Activated naive CD4-positive, alpha-beta T cell treated with anti-CD3 and anti-CD28 coated beads, Interleukin-2, amount 10 ng/mL, durations not matched to agents 7 days and 5 days (primary cell): ENCODE measurements around the gene PAFAH1B1.
"Not testable (repeated sequence)": the region's sequence is repeated elsewhere in the genome, so short reads cannot be mapped to it uniquely, and the experiment has no call there.

ENCODE experiments used
- CTCF ChIA-PET: fragments of 350-600 bp; sonication (Branson Sonifier 250); formaldehyde crosslinking; loops from one replicate; lab custom pipeline; 2021; ENCODE audit warnings: antibody characterized with exemption; lab: Charles Lee
- DNase-seq: peaks from one replicate; pipeline ENCODE4 v3.0.0-alpha.2; 2020
- H3K27ac Mint-ChIP-seq: one replicate; pipeline ENCODE4 v1.8.0; 2021; ENCODE audit warnings: mild to moderate bottlenecking, moderate library complexity, mixed read lengths
- H3K27me3 Mint-ChIP-seq: one replicate; pipeline ENCODE4 v1.8.0; 2021; ENCODE audit warnings: mild to moderate bottlenecking, mixed read lengths
- H3K36me3 Mint-ChIP-seq: one replicate; pipeline ENCODE4 v1.8.0; 2021; ENCODE audit warnings: mixed read lengths
- H3K4me1 Mint-ChIP-seq: one replicate; pipeline ENCODE4 v1.8.0; 2021; ENCODE audit warnings: mixed read lengths
- H3K4me3 Mint-ChIP-seq: one replicate; pipeline ENCODE4 v1.8.0; 2021; ENCODE audit warnings: mild to moderate bottlenecking, moderate library complexity, mixed read lengths
- H3K9me3 Mint-ChIP-seq: one replicate; pipeline ENCODE4 v1.8.0; 2021; ENCODE audit warnings: mixed read lengths

PAFAH1B1 gene

GRCh38 chr17:2610195-2611175 lies 17.0 kb downstream of the PAFAH1B1 start:
- H3K27ac Mint-ChIP-seq, result no peak overlapping the region
- H3K27me3 Mint-ChIP-seq, result no peaks in the 10 kb centered on the region
- H3K4me3 Mint-ChIP-seq, result no peak overlapping the region
- H3K36me3 Mint-ChIP-seq, result peaks cover 8% of the 10 kb centered on the region
- H3K9me3 Mint-ChIP-seq, result no peaks in the 10 kb centered on the region
- CTCF ChIA-PET, result no interaction called here
- DNase-seq, result no peak
- peaks cover 29% of the 10 kb centered on the region for H3K4me1 Mint-ChIP-seq

GRCh38 chr17:2611627-2612026 lies 18.2 kb downstream of the PAFAH1B1 start:
- DNase-seq, result no peak
- Mint-ChIP-seq H3K36me3 (peaks cover 14% of the 10 kb centered on the region), H3K4me3 (no peak overlapping the region), H3K4me1 (peaks cover 21% of the 10 kb centered on the region), H3K27me3 (no peaks in the 10 kb centered on the region), H3K9me3 (no peaks in the 10 kb centered on the region), H3K27ac (no peak overlapping the region)
- CTCF ChIA-PET, result no interaction called here

- no peak overlapping the region for H3K4me3 Mint-ChIP-seq
- peak overlapping the region; percentile 55 for H3K27ac Mint-ChIP-seq
- DNase-seq, result no peak
- peaks cover 19% of the 10 kb centered on the region for H3K36me3 Mint-ChIP-seq
- no peaks in the 10 kb centered on the region for H3K9me3 Mint-ChIP-seq
- CTCF ChIA-PET, result interaction anchor here (0.6 kb wide), 1 partner anchor 1057 kb away, joined by 3 read pairs; no protein-coding TSS in a partner anchor
- peaks cover 21% of the 10 kb centered on the region for H3K4me1 Mint-ChIP-seq
- H3K27me3 Mint-ChIP-seq, result no peaks in the 10 kb centered on the region
Measured at GRCh38 chr17:2612630-2613029, 19.2 kb downstream of the PAFAH1B1 start.

GRCh38 chr17:2613089-2613808 lies 19.8 kb downstream of the PAFAH1B1 start:
- Mint-ChIP-seq H3K9me3 (no peaks in the 10 kb centered on the region), H3K27ac (no peak overlapping the region), H3K36me3 (peaks cover 20% of the 10 kb centered on the region), H3K4me3 (no peak overlapping the region), H3K27me3 (no peaks in the 10 kb centered on the region), H3K4me1 (peaks cover 21% of the 10 kb centered on the region)
- no peak for DNase-seq
- CTCF ChIA-PET, result no interaction called here

GRCh38 chr17:2615882-2616281 lies 22.4 kb downstream of the PAFAH1B1 start:
- DNase-seq, result no peak
- Mint-ChIP-seq H3K27me3 (no peaks in the 10 kb centered on the region), H3K4me3 (no peak overlapping the region), H3K27ac (no peak overlapping the region), H3K4me1 (peaks cover 6% of the 10 kb centered on the region), H3K36me3 (peaks cover 19% of the 10 kb centered on the region), H3K9me3 (no peaks in the 10 kb centered on the region)
- CTCF ChIA-PET, result interaction anchor here (1.0 kb wide), 1 partner anchor 23 kb away, joined by 3 read pairs; no protein-coding TSS in a partner anchor

- Mint-ChIP-seq H3K4me1 (peaks cover 12% of the 10 kb centered on the region), H3K36me3 (peaks cover 43% of the 10 kb centered on the region), H3K27ac (no peak overlapping the region), H3K9me3 (no peaks in the 10 kb centered on the region), H3K4me3 (no peak overlapping the region), H3K27me3 (no peaks in the 10 kb centered on the region)
- CTCF ChIA-PET, result no interaction called here
- no peak for DNase-seq
Measured at GRCh38 chr17:2621241-2621640, 27.8 kb downstream of the PAFAH1B1 start.

GRCh38 chr17:2621951-2622405 lies 28.5 kb downstream of the PAFAH1B1 start:
- H3K9me3 Mint-ChIP-seq, H3K27me3 Mint-ChIP-seq, H3K27ac Mint-ChIP-seq, CTCF ChIA-PET, H3K4me3 Mint-ChIP-seq, DNase-seq: not testable (repeated sequence)
- Mint-ChIP-seq H3K36me3 (peaks cover 44% of the 10 kb centered on the region), H3K4me1 (peaks cover 16% of the 10 kb centered on the region)

GRCh38 chr17:2622721-2623301 lies 29.4 kb downstream of the PAFAH1B1 start:
- CTCF ChIA-PET, result not testable (repeated sequence)

GRCh38 chr17:2624292-2624731 lies 30.9 kb downstream of the PAFAH1B1 start:
- CTCF ChIA-PET, result no interaction called here
- peaks cover 2% of the 10 kb centered on the region for H3K9me3 Mint-ChIP-seq
- no peaks in the 10 kb centered on the region for H3K27me3 Mint-ChIP-seq
- H3K27ac Mint-ChIP-seq, result no peak overlapping the region
- peaks cover 39% of the 10 kb centered on the region for H3K4me1 Mint-ChIP-seq
- no peak overlapping the region for H3K4me3 Mint-ChIP-seq
- H3K36me3 Mint-ChIP-seq, result peaks cover 54% of the 10 kb centered on the region
- no peak for DNase-seq

More at GRCh38 chr17:2622721-2623301, 29.4 kb downstream of the PAFAH1B1 start:
- Mint-ChIP-seq H3K36me3 (peaks cover 44% of the 10 kb centered on the region), H3K4me1 (peaks cover 24% of the 10 kb centered on the region)
- not testable (repeated sequence) for H3K27ac Mint-ChIP-seq, DNase-seq, H3K9me3 Mint-ChIP-seq, H3K27me3 Mint-ChIP-seq, H3K4me3 Mint-ChIP-seq

- CTCF ChIA-PET, H3K9me3 Mint-ChIP-seq: not testable (repeated sequence)
Measured at GRCh38 chr17:2626626-2627219, 33.3 kb downstream of the PAFAH1B1 start.

GRCh38 chr17:2628922-2629321 lies 35.5 kb downstream of the PAFAH1B1 start:
- Mint-ChIP-seq H3K4me1 (peaks cover 50% of the 10 kb centered on the region), H3K36me3 (peaks cover 25% of the 10 kb centered on the region)
- H3K9me3 Mint-ChIP-seq, CTCF ChIA-PET, H3K4me3 Mint-ChIP-seq, H3K27ac Mint-ChIP-seq, DNase-seq, H3K27me3 Mint-ChIP-seq: not testable (repeated sequence)

More at GRCh38 chr17:2626626-2627219, 33.3 kb downstream of the PAFAH1B1 start:
- H3K27ac Mint-ChIP-seq, H3K27me3 Mint-ChIP-seq, H3K4me3 Mint-ChIP-seq, DNase-seq: not testable (repeated sequence)
- H3K4me1 Mint-ChIP-seq, result peaks cover 43% of the 10 kb centered on the region
- H3K36me3 Mint-ChIP-seq, result peaks cover 44% of the 10 kb centered on the region

GRCh38 chr17:2631211-2631610 lies 37.8 kb downstream of the PAFAH1B1 start:
- no peak overlapping the region for H3K27ac Mint-ChIP-seq
- H3K4me3 Mint-ChIP-seq, result no peak overlapping the region
- no peak for DNase-seq
- H3K27me3 Mint-ChIP-seq, result no peaks in the 10 kb centered on the region
- peaks cover 25% of the 10 kb centered on the region for H3K36me3 Mint-ChIP-seq
- peaks cover 56% of the 10 kb centered on the region for H3K4me1 Mint-ChIP-seq
- CTCF ChIA-PET, result no interaction called here
- peaks cover 2% of the 10 kb centered on the region for H3K9me3 Mint-ChIP-seq

- no peak for DNase-seq
- CTCF ChIA-PET, result no interaction called here
- peaks cover 27% of the 10 kb centered on the region for H3K4me1 Mint-ChIP-seq
- H3K36me3 Mint-ChIP-seq, result peaks cover 20% of the 10 kb centered on the region
- H3K27ac Mint-ChIP-seq, result peak overlapping the region; percentile 50
- no peaks in the 10 kb centered on the region for H3K9me3 Mint-ChIP-seq
- no peaks in the 10 kb centered on the region for H3K27me3 Mint-ChIP-seq
- no peak overlapping the region for H3K4me3 Mint-ChIP-seq
Measured at GRCh38 chr17:2634361-2634960, 41.0 kb downstream of the PAFAH1B1 start.
